HG03565 (cell line): ENCODE results near the gene TJP2.
"Not testable (repeated sequence)": the region's sequence is repeated elsewhere in the genome, so short reads cannot be mapped to it uniquely, and the experiment has no call there.

Source experiments
- ATAC-seq: cut with Tn5 transposase; IDR thresholded peaks from one replicate; pipeline ENCODE4 v1.9.1; 2021; ENCODE audit warnings: mild to moderate bottlenecking, moderate library complexity; ENCODE audit not compliant: unreplicated experiment

TJP2 gene

DNA sequence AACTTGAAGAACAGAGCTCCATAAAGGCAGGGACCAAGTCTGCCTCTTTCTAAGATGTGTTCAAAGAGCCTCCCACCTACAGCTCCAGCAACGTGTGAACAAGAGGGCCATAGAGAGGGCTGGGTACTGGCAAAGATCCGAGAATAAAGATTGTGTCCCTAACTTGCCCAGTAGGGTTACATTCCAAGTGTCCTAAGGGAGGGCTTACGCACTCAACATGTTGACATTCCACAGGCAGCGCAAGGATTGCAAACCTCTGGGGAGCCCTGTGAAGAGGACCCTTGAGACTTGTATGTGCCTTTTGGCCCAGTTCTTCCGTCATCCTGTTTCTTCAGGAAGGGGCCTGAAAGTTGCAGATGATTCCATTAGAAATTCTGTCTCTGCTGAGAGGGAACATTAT lies 102.7 kb downstream of the TJP2 start:
- ATAC-seq, result no peak

DNA sequence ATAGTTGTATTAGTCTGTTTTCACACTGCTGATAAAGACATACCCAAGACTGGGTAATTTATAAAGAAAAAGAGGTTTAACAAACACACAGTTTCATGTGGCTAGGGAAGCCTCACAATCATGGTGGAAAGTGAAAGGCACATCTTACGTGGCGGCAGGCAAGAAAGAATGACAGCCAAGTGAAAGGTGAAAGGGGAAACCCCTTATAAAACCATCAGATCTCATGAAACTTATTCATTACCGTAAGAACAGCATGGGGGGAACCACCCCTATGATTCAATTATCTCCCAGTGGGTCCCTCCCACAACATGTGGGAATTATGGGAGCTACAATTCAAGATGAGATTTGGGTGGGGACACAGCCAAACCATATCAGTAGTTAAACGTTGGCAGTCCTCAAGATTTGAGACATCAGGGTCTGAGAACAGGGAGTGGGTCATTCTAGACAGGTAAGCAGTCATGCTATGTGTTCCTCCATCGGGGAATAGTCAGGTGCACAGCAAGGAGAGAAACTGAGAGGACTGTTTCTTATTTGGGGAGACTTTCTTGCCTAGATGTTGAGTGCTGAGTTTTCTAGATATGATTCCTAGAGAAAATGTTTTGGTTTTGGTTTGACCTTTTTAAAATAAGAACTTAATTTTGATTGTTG lies 105.1 kb downstream of the TJP2 start:
- no peak for ATAC-seq

DNA sequence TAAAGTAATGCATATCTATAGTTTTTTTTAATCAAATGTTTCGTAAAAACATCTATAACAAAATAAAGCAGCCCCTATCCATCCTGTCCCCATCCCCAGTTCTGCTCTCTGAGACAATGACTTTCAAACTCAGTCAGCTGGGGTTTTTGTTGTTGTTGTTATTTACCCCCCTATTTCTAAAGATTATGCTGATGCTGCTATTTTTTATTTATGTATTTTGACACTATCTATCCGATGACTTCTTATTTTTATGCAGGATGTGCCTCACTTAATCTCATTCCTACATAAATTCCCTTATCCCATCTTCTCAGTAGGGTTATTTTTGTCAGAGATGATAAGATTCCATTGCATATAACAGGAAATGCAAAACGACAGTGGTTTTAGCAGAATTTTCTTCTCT lies 105.7 kb downstream of the TJP2 start:
- ATAC-seq, result no peak

DNA sequence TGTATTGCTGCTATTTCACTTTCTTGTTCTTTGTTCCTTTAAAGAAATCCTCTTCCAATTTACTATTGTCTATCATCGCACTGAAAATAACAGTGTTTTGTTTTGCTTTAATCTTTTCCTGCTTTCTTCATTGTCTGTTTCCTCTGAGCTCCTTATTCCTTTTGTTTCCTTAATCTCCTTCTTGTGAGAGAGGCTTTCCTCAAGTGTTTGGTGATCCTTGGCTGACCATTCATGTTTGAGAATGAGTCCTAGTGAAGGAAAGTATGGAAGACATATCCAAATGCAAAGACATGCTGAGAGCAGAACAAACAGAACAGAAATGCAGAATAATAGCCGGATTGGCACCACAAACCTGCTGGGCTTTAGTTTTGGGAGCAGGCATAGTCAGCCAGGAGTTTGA lies 108.9 kb downstream of the TJP2 start:
- no peak for ATAC-seq

DNA sequence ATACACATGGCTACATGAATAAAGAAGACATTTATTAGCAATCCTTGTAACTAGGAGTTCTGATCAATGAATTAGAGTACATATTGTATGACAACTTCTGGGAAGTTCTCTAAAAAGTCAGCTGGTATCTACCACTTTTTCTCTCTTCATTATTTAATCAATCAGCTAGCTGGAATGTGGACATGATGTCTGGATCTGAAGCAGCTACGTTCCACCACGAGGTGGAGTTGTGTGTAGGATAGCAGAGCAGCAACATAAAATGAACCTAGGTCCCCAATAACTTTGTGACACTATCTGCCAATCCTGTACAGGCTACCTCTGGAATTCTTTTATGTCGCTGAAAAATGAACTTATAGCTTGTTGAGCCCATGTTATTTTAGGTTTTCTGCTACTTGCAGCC lies 118.0 kb downstream of the TJP2 start:
- no peak for ATAC-seq

DNA sequence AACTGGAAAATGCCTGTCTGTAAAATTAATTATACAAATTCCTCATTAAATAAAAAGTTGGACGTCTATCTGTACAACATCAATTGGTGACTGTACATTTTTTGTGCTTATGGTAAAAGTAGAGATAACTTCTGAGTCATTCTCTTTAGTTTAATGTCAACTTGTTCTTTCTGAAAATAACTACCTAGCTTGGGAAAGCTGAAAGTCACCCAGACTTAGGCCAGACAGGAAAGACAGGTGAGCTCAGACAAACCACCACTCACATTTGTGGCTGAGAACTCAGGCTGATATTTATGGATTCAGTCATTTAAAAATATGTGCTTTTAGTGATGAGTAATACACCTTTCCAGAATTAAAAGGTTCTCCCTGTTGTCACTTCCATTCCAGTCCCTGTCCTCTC lies 119.1 kb downstream of the TJP2 start:
- no peak for ATAC-seq

DNA sequence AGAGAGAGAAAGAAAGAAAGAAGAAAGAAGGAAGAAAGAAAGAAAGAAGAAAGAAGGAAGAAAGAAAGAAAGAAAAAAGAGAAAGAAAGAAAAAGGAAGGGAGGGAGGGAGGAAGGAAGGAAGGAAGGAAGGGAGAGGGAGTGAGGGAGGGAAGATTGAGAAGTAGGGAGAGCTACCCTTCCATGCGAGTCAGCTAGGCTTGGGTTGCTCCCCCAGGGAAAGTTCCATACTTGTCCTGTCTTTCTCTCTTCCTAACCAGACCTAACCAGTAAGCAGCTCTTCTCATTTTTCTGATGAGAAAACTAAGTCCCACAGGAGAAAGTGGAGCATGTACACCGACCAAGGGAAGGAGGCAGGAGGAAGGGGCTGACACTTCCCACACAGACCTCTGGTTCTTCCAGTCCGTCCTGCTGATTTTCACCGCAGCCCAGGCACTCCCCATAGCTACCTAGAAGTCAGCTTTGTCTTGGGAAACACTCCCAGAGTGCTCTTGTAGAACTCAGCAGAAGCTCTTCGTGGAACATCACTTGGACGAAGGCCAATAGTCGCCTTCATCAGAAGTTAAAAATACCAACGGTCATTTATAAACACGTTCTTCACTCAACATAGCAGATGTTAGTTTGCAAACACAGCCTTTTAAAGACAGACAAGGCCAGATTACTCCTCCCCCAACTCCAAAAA lies 121.9 kb downstream of the TJP2 start:
- ATAC-seq, result no peak

DNA sequence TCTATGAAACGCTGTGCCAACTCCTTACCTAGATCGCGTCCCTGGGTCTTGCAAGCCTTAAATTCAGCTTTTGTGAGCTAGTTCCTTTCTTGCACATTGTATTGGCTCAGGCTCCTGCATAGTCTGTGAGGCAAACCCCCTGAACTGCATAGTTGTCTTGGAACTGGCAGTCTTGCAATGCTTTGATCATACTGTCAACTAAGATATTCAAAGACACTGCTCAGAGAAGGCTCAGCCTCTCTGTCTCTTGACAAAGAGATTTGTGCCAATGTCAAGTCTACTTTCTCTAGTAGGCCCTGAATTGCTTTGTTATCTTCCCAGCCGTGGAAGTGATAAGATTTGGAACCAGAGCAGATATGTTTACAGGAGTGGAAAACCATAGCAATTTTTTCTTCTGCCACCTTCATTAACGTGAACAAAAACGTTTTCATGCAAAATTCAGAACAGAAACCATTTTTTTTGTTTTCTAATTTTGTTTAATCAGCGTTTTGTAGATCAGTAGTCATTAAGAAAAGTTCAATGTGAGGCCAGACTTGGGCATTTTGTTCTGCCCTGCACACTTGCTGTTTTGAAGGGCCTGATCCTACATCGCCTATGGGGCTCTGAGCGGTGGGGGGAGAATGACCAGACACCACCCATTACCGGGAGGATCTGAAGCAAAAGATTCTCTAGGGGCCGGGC lies 123.4 kb downstream of the TJP2 start:
- no peak for ATAC-seq

DNA sequence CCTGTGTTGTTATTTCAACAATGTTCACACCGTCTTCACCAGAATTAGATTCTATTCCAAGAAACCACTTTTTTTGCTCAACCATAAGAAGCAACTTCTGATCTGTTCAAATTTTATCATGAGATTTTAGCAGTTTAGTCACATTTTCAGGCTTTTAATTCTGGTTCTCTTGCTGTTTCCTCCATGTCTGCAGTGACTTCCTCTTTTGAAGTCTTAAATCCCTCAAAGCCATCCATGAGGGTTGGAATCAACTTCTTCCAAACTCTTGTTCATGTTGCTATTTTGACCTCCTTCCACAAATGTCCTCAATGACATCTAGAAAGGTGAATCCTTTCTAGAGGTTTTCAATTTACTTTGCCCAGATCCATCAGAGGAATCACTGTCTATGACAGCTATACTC lies 125.2 kb downstream of the TJP2 start:
- no peak for ATAC-seq

DNA sequence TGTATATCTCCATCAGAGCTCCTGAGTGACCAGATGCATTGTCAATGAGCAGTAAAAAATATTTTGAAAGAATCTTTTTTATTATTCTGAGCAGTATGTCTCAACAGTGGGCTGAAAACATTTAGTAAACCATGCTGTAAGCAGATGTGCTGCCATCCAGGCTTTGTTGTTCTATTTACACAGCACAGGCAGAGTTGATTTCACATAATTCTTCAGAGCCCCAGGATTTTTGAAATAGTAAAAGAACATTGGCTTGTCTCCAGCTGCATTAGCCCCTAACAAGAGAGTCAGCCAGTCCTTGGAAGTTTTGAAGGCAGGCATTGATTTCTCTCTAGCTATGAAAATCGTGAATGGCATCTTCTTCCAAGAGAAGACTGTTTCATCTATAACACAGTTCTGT lies 125.7 kb downstream of the TJP2 start:
- ATAC-seq, result no peak

DNA sequence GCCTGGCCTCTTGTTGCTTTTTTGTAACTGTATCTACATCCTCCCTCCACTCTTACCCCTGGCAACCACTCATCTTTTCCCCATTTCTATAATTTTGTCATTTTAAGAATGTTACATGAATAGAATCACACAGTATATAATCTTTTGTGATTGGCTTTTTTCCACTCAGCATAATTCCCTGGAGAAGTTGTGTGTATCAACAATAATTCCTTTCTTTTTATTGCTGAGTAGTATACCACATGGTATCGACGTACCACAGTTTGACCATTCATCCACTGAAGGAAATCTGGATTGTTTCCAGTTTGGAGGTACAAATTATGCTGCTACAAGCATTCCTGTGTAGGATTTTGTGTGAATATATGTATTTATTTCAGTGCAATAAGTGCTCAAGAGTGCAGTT lies 129.3 kb downstream of the TJP2 start:
- ATAC-seq, result no peak

DNA sequence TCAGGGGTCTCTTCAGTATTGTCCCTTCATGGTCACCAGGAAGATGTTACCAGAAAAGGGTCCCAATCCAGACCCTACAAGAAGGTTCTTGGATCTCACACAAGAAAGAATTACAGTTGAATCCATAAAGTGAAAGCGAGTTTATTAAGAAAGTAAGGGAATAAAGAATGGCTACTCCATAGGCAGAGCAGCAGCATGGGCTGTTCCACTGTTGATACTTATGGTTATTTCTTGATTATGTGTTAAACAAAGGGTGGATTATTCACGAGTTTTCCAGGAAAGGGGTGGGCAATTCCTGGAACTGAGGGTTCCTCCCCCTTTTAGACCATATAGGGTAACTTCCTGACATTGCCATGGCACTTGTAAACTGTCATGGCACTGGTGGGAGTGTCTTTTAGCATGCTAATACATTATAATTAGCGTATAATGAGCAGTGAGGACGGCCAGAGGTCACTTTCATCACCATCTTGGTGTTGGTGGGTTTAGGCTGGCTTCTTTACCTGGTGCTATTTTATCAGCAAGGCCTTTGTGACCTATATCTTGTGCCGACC lies 132.9 kb downstream of the TJP2 start:
- ATAC-seq, result not testable (repeated sequence)

DNA sequence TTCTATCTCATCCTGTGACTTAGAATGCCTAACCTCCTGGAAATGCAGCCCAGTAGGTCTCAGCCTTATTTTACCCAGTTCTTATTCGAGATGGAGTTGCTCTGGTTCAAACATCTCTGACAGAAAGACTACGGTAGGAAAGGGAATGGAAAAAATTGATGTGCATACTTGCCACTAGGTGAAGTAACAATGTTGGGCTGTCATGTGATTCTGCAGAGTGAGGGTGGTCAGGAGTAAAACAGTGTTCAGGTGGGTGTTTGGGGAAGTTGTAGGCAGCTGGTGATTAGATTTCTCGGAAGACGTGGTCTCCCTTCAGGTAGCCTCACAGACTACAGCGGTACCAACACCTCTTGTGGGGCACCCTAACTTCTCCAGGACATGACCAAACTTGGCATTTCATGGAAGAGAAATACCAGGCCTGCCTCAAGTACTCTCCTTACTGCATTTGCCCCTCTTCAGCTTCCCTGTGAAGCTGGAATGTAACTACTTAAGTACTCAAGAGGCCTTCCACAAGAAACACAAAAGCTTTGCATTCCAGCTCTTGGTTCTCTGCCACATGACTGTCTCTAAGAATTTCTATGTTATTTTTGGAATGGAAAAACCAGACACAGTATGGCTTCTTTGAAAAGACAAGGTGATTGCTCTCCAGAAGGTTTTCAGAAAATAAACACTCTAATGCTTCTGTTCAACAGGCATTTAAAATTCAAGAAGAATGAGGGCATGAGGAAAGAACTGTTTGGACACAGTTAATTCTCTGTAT lies 133.5 kb downstream of the TJP2 start:
- no peak for ATAC-seq

DNA sequence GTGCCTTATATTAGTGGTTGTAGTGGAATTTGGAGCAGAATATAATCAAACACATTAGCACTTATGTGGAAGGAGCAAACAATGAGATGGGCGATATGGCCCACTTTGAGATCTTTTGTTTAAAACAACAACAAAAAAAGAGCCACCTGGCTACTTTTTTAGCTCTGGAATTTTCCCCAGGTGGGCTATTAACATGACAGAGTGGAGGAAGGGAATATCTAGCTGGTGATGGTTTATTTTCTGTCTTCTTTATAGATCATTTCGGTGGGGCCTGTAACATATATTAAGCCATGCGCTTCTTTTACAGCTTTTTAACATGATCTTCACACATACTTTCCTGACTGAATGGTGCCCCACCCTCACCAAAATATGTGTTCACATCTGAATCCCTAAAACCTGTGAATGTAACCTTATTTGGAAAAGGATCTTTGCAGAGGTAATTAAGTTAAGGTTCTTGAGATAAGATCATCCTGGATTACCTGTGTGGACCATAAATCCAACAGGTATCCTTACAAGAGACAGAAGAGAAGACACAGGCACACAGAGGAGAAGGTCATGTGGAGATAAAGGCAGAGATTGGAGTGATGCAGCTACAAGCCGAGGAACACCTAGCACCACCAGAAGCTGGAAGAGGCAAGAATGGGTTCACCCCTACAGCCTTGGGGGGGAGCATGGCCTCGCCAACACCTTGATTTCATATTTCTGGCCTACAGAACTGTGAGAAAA lies 134.3 kb downstream of the TJP2 start:
- ATAC-seq, result no peak

DNA sequence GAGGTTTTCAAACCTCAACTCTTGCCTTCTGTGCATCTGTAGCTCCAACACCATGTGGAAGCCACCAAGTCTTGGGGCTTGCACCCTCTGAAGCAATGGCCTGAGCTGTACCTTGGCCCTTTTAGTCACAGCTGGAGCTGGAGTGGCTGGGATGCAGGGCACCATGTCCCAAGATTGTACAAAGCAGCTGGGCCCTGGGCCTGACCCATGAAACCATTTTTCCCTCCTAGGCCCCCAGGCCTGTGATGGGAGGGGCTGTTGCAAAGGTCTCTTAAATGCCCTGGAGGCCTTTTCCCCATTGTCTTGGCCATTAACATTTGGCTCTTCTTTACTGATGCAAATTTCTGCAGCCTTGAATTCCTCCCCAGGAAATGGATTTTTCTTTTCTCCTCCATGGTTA lies 139.1 kb downstream of the TJP2 start:
- no peak for ATAC-seq

DNA sequence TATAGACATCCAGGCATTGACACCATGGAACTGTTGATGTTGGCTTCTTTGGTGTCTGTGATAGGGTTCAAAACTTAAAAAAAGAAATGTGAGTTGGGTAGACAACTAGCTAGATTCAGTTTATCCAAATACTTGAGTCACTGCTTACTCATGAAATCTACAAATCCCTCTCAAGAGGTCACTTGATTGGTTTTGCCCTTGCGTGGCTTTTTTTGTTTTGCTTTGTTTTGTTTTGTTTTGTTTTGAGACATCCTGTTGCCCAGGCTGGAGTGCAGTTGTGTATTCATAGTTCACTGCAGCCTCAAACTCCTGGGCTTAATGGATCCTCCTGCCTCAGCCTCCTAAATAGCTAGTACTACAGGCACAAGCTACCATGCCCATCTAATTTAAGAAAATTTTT lies 140.5 kb downstream of the TJP2 start:
- ATAC-seq, result no peak

DNA sequence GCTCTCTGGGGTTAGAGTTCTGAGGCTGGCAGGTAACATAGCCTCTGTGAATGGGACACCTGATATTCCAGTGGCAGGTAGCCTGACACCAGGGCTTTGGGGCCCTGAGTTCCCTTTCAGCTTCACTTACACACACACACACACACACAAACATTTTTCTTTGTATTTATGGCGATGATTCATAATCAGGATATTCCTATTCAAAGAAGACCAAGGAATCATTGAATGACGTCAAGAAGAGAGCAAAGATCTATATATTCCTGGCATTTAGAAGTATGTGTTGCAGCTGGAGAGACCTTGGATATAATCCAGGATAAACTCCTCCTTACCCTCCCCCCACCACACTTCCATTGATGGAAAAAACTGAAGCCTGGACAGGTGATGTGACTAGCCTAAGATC lies 143.0 kb downstream of the TJP2 start:
- no peak for ATAC-seq

DNA sequence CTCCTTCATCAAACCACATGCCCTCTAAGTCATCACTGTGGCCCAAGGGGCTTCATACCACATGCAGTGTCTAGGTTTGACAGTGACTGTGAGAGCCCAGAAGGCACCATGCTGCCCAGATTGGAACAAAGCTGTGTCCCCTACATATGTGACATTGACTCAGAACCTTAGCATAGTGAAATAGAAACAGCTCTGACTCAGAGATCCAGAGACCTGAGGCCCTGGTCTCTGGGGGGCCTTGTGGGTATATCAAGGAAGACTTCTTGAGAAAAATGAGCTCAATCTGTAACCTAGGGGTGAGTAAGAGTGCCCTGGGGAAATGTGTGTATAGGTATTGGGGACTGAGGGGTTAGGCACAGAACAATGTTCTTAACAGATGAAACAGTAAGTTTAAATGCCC lies 143.8 kb downstream of the TJP2 start:
- peak; percentile 89 for ATAC-seq

DNA sequence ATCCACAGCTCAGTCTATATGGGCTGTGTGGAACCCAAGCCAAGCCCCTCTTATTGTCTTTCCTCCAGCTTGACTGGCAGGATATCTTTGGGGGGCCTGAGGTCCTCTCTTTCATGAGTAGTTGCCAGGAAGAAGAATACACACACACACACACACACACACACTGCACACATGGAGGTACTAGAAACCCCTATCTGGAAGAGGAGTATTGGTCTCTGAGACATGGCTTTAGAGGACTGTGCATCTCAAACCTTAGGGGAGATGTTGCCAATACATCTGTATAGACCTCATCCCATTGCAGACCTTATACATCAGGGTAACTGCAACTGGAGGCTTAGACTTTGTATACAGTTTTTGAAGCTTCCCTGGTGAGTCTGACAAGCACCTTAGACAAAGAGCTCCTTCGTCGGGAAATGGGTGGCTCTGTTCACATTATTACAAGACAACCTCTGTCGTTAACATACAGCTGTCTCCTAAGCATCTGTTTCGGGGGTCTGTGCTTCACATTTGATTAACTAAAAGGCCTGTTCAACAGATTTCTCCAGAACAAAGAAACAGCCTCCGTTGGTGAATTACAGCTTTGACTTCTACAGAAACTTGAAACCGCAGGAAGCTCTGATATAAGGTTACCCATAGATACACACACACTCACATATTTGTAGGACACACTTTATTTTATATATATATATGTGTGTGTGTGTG lies 145.4 kb downstream of the TJP2 start:
- no peak for ATAC-seq

DNA sequence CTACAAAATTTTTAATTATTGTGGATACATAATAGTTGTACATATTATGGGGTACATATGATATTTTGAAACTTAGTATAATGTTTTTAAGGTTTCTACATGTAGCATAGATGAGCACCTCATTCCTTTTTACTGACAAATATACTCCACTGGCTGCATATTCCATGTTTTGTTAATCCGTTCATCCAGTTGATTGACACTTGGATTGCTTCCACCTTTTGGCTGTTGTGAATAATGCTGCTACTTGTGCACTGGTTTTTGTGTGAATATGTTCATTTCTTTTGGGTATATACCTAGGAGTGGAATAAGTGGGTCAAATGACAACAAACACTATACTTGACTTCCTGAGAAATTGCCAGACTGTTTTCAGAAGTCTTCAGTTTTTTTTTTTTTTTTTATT lies 148.2 kb downstream of the TJP2 start:
- ATAC-seq, result no peak
